Right ventricle myocardium superior (tissue), 1 donor: ENCODE results near the gene NLRP1. TPM values are rescaled to one million over a fixed set of nuclear protein-coding genes. Genes with fewer than 3 reads are reported as not detected.

Experiments used
- ATAC-seq: fragments of 200-7000 bp; cut with Tn5 transposase; one replicate; pipeline ENCODE4 v1.9.1; 2020; ENCODE audit warnings: mild to moderate bottlenecking; ENCODE audit not compliant: poor library complexity
- DNase-seq: peaks from one replicate; pipeline ENCODE4 v3.0.0-alpha.2; 2020
- intact Hi-C: fragments of 100-400 bp; cut with DNase I; formaldehyde crosslinking; loops from one replicate; pipeline ENCODE4 v1.11.2; 2022
- total RNA-seq: library from RNA; stranded (reverse); fragmentation: NEBNext Ultra II Directional; extraction: Animal tissue kit (Norgen Biotek cat#: 25700); gene quantifications from one replicate; pipeline ENCODE4 v1.2.1, GENCODE V29; 2021
- donor health status: DM: no; HTN: yes; CAD: no; lungs with severe emphysema.

Gene NLRP1
- total RNA-seq, 1 donor from 2014 or later = 7.9 TPM

DNA sequence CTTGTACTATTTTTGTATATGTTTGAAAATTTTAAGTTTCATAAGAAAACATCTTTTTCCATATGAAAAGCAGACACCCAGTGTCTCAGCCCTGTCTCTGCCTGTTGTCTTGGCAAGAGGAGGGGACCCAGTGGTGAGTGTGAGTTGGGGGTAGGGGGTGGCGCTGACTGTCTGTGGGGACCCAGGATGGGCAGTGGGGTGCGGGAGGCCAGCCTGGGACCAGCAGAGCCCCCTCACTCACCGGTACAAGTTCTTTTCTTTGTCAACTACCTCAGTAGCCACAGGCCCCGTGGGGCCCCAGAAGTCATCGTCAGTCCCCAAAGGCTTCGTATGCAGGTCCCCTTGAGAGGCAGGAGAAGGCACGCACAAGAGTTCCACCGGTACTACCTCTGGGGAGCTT lies 51.7 kb downstream of the NLRP1 start:
- ATAC-seq (no peak), DNase-seq (no peak)
- intact Hi-C loops = no loop called here

DNA sequence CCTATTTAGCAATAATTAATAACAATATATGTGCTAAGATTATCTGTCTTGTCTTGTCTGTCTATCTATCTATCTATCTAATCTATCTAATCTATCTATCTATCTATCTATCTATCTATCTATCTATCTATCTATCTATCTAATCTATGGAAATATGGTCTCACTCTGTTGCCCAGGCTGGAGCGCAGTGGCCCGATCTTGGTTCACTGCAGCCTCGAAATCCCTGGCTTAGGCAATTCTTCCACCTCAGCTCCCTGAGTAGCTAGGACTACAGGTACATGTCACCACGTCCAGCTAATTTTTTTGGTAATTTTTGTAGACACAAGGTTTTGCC lies 53.3 kb downstream of the NLRP1 start:
- no peak for ATAC-seq
- no peak for DNase-seq
- intact Hi-C loops = no loop called here

GRCh38 chr17:5530265-5531084 lies 53.8 kb downstream of the NLRP1 start:
- DNase-seq (no peak), ATAC-seq (no peak)
- intact Hi-C loops = no loop called here

- DNase-seq (no peak), ATAC-seq (no peak)
- intact Hi-C loops = no loop called here
Observed at GRCh38 chr17:5527601-5528250, 56.6 kb downstream of the NLRP1 start.

DNA sequence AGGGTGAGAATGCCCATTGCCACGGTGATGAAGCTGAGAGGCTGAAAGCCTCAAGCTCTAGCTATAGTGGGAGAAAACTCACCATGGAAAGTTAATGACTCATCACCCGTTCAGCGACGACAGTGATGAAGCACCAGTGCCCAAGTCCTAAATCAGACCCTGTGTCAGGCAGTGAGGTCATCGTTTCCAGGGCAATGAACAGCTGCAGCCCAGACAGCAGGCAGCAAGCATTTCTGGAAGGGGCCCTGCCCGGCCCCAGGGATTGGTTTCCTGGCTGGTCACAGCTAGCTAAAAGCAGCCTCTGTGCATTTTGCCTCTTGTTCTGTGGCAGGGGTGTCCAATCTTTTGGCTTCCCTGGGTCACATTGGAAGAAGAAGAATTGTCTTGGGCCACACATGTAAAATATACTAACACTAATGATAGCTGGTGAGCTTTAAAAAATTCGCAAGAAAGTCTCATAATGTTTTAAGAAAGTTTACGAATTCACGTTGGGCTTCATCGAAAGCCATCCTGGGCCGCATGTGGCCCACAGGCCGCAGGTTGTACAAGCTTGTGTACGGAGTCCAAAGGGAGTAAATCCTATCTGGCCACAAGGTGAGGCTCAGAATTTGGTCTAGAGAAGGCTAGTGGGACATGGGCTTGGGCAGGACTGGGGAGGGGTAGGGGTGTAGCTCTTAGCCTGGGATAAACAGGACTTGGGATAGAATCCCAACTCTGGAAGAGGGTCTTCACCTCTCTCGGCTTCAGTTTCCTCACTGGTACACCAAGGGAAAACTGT lies 57.3 kb downstream of the NLRP1 start:
- ATAC-seq (peak; percentile 83), DNase-seq (peak; percentile 73)
- intact Hi-C loops = no loop called here

GRCh38 chr17:5523249-5523648 lies 61.1 kb downstream of the NLRP1 start:
- ATAC-seq (no peak), DNase-seq (no peak)
- intact Hi-C loops = no loop called here

DNA sequence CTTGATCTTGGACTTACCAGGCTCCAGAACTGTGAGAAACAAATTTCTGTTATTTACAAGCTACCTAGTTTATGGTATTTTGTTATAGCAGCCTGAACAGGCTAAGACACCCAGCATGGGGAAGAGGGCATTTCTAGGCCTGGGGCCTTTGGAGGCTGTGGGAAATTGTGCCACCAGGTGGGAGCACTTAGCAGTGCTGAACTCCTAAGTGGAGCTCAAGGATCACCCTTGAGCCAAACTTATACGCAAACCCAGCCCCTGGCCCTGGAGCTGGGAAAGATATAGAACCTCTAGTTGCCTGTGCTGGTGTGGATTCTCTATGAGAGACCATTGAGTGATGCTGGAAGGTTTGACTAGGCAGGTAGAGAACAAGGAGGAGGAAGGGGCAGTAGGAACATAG lies 61.8 kb downstream of the NLRP1 start:
- intact Hi-C loops = no loop called here
- DNase-seq (no peak), ATAC-seq (no peak)

- DNase-seq (no peak), ATAC-seq (no peak)
- intact Hi-C loops = no loop called here
Observed at GRCh38 chr17:5516060-5516792, 68.1 kb downstream of the NLRP1 start.

DNA sequence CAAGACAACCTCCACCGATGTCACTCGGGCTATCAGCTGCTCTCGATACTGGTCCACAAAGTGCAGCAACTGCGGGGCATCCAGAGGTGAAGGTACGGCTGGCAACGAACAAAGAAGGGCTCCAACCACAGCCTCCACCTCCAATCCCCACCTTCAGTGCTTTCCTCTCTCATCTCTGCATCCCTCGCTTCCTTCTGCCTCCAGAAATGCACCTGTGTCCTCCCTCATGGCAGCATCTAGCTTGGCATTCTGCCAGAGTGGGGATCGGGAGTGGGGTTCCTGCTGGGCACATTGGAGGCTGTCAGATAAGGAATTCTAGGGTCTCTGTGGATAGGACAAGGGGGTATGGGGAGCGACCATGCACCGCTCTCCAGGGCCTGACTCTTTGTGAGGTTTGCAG lies 69.3 kb downstream of the NLRP1 start:
- intact Hi-C loops = no loop called here
- no peak for DNase-seq
- ATAC-seq = no peak

DNA sequence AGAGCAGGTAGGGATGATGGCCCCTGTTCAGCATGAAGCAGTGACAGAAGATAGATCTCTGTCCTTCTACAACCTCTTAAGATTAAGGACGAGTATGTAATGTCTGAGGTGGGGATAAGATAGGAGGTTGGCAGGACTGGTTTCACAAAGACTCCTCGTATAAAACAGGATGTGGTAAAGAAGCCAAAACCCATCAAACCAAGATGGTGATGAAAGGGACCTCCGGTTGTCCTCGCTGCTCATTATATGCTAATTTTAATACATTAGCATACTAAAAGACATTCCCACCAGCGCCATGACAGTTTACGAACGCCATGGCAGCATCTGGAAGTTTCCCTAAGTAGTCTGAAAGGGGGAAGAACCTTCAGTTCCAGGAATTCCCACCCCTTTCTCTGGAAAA lies 70.7 kb downstream of the NLRP1 start:
- no peak for DNase-seq
- no peak for ATAC-seq
- intact Hi-C loops = no loop called here

- DNase-seq = no peak
- no peak for ATAC-seq
- intact Hi-C loops = no loop called here
Observed at GRCh38 chr17:5511401-5512225, 72.7 kb downstream of the NLRP1 start.

- ATAC-seq = no peak
- no peak for DNase-seq
- intact Hi-C loops = no loop called here
Observed at GRCh38 chr17:5510771-5511170, 73.5 kb downstream of the NLRP1 start.

GRCh38 chr17:5509482-5509881 lies 74.8 kb downstream of the NLRP1 start:
- DNase-seq (no peak), ATAC-seq (no peak)
- intact Hi-C loops = no loop called here

DNA sequence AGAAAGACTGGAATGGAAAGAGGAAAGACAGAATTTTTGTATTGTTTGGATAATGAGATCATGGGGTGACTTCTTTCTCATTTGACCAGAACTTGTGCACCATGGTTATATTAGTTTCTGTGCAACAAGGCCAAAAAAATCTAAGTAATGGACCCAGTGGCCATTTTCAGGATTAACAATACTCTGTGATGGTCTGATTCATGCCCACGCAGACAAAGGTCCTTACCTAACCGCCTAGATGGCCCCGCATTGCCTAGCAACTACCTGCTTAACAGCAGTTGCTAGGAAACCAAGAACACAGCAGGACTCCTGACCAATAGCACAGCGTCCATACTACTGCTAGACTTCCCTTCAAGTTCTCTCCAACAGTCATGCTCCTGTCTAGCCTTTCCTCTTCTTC lies 75.5 kb downstream of the NLRP1 start:
- DNase-seq (no peak), ATAC-seq (no peak)
- intact Hi-C loops = no loop called here

DNA sequence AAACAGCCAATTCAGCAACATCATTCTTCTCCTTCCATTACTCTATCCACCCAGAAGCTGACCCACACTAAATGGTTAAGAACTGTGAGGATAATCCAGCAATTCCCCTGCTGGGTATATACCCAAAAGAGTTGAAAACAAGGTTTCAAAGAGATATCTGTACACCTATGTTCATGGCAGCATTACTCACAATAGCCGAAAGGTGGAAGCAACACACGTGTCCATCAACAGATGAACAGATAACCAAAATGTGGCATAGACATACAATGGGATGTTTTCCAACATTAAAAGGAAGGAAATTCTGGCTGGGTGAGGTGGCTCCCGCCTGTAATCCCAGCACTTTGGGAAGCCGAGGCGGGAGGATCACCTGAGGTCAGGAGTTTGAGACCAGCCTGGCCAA lies 78.0 kb downstream of the NLRP1 start:
- ATAC-seq = no peak
- intact Hi-C loops = no loop called here

GRCh38 chr17:5502552-5502951 lies 81.8 kb downstream of the NLRP1 start:
- intact Hi-C loops = no loop called here
- DNase-seq (no peak), ATAC-seq (no peak)

More for the DNA sequence above, 78.0 kb downstream of the NLRP1 start:
- no peak for DNase-seq

DNA sequence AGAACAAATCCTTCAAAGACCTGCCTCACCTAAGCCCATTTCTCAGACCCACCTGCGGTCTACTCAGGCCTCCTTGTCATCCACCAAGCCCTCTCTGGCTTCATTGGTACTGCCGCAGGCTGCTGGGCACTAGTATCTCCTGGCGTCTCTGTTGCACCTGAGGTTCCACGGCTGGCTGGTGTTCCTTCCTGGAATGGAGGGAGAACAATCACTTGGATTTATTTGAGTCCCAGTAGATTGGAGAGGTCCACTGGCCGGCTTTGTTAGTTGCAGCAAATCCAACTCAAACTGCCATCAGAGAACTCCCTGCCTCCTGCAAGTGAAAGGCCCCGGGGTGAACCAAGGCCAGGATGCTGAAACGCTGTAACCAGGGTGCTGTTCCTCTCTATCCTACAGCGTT lies 82.6 kb downstream of the NLRP1 start:
- DNase-seq = no peak
- intact Hi-C loops = no loop called here
- ATAC-seq = no peak

DNA sequence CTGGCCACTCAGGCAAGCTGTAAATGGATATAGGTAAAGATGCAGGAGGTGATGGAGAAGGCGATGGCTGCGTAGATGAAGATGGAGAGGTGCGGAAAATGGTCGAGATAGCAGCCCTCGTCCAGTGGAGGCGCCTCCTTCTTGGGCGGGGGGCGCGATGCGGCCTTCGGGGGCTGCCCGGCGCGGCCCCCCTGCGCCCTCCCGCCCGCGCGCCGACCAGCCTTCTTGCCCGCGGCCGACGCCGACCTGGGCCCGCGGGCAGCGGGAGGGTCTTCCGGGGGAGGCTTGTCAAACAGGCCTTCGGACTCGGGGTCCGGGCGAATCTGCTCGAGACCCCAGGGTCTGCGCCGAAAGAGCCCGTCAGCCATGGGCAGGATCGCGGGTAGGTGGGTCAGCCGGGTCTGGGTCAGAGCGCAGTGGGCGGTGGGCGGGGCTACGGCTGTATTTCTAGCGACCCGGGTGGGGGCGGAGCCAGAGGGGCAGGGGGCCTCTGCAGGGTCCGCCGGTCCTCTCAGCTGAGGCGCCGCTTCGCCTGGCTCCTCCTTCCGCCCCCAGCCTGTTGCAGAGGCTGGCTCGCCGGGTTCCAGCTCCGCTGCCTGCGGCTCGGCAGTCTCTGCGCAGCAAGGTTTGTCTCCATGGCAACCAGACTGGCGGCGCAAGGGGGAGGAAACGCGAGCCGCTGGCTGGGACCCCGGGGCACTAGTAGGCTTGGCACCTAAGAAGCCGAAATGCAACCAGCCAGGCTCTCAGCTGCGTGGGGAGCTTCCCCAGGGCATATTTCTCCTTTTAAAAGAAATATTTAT lies 83.5 kb downstream of the NLRP1 start:
- DNase-seq (peak; percentile 77), ATAC-seq (peak; percentile 78)
- intact Hi-C loops = no loop called here
